TTC549 (cell line): Measurements from ENCODE around the gene SHISA5.
"Not testable (repeated sequence)": the region's sequence is repeated elsewhere in the genome, so short reads cannot be mapped to it uniquely, and the experiment has no call there.

Experiments used
- FAIRE-seq: peaks from 2 replicates; lab custom pipeline; 2012; peaks lifted over from hg19 to GRCh38; lab: Jason Lieb, UNC

The SHISA5 gene

GRCh38 chr3:48518638-48519276, 14.8 kb upstream of the SHISA5 start:
- no peak for FAIRE-seq

GRCh38 chr3:48518069-48518468, 14.1 kb upstream of the SHISA5 start:
- no peak for FAIRE-seq

GRCh38 chr3:48516571-48516970, 12.6 kb upstream of the SHISA5 start:
- no peak for FAIRE-seq

GRCh38 chr3:48514431-48515227, 10.7 kb upstream of the SHISA5 start:
- FAIRE-seq, result no peak

GRCh38 chr3:48511551-48511950, 7.6 kb upstream of the SHISA5 start:
- FAIRE-seq, result no peak

GRCh38 chr3:48507256-48508061, 3.5 kb upstream of the SHISA5 start:
- no peak for FAIRE-seq

GRCh38 chr3:48505968-48506504, 2.1 kb upstream of the SHISA5 start:
- FAIRE-seq, result no peak

GRCh38 chr3:48505146-48505545, 1.2 kb upstream of the SHISA5 start:
- no peak for FAIRE-seq

- no peak for FAIRE-seq
Observed at GRCh38 chr3:48503401-48504050, 448 bp downstream of the SHISA5 start.

- no peak for FAIRE-seq
Observed at GRCh38 chr3:48502728-48503168, 1.2 kb downstream of the SHISA5 start.

- FAIRE-seq, result no peak
Observed at GRCh38 chr3:48502121-48502520, 1.9 kb downstream of the SHISA5 start.

- no peak for FAIRE-seq
Observed at GRCh38 chr3:48501196-48501595, 2.8 kb downstream of the SHISA5 start.

GRCh38 chr3:48500656-48501055, 3.3 kb downstream of the SHISA5 start:
- FAIRE-seq, result no peak

GRCh38 chr3:48493203-48493501, 10.8 kb downstream of the SHISA5 start:
- FAIRE-seq, result no peak

GRCh38 chr3:48492461-48493202, 11.3 kb downstream of the SHISA5 start:
- FAIRE-seq, result no peak

- FAIRE-seq, result no peak
Observed at GRCh38 chr3:48486952-48487351, 17.0 kb downstream of the SHISA5 start.

- not testable (repeated sequence) for FAIRE-seq
Observed at GRCh38 chr3:48482822-48483221, 21.2 kb downstream of the SHISA5 start.

GRCh38 chr3:48480891-48481290, 23.1 kb downstream of the SHISA5 start:
- FAIRE-seq, result not testable (repeated sequence)

- FAIRE-seq, result no peak
Observed at GRCh38 chr3:48478626-48479555, 25.1 kb downstream of the SHISA5 start.

GRCh38 chr3:48477959-48478520, 25.9 kb downstream of the SHISA5 start:
- FAIRE-seq, result no peak
